Activated effector memory CD4-positive, alpha-beta T cell treated with anti-CD3 and anti-CD28 coated beads, Interleukin-2, amount 50 U/mL, for 16 hours (primary cell): Measurements from ENCODE around the gene HCN1.

Source experiments
- DNase-seq: peaks from one replicate; pipeline ENCODE4 v3.0.0-alpha.2; 2020

The HCN1 gene

DNA sequence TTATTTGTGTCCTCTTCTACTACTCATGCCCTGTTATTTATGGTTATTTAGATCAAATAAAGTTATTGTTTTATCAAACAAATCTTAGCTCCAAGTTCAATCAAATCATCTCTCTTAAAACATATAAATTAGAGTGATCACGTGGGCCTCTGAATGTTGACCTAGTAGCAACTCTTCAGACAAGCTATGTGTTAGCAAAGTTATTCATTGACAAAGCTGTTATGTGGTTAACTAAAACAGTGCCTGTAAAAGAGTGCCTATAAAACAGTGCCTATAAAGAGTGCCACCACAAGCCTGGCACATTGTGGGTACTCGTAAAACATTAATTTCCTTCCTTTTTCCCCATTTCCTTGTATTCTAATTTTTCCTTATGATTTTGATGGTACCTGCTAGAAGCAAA, 421.9 kb downstream of the HCN1 start:
- DNase-seq, result no peak

DNA sequence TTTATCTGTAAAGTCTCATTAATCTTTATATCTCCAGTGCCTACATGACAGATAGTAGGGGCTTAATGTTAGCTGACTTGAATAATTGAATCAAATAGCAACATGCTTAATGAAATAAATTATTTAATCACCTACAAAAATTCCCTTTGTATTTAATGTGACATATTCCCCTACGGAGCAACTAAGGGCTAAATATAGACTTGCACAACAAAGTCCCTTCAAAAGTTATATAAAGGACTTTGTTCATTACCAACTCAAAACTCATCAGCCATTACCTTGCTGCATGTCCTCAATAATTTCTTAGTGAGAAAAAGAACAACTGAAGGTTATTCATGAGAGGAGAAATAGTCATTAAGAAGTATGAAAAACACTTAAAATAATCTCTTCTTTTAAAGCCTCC, 424.6 kb downstream of the HCN1 start:
- no peak for DNase-seq

DNA sequence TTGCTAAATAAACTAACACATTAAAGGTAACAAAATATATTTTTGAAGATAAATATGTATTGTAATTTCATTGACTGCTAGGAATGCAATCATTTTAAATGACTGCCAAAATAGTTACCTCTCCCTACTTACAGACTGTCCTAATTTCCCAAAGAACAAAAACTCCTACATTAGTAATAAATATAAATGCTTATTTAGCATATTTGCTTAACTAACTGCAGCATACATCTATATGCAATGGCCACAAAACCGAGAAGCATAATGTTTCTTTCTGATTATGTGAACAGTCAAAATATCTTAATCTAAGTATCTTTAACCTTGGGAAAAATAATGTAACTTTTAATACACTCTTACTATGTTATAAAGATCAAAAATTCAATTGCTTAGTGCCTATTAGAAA, 431.7 kb downstream of the HCN1 start:
- DNase-seq, result no peak

GRCh38 chr5:45262061-45262590, 434.1 kb downstream of the HCN1 start:
- no peak for DNase-seq

- no peak for DNase-seq
Observed at GRCh38 chr5:45261125-45261524, 435.1 kb downstream of the HCN1 start.

GRCh38 chr5:45260292-45260691, 435.9 kb downstream of the HCN1 start:
- no peak for DNase-seq

- DNase-seq, result no peak
Observed at GRCh38 chr5:45252978-45253377, 443.2 kb downstream of the HCN1 start.

- DNase-seq, result no peak
Observed at GRCh38 chr5:45252541-45252940, 443.6 kb downstream of the HCN1 start.

- no peak for DNase-seq
Observed at GRCh38 chr5:45225571-45226031, 470.6 kb downstream of the HCN1 start.

DNA sequence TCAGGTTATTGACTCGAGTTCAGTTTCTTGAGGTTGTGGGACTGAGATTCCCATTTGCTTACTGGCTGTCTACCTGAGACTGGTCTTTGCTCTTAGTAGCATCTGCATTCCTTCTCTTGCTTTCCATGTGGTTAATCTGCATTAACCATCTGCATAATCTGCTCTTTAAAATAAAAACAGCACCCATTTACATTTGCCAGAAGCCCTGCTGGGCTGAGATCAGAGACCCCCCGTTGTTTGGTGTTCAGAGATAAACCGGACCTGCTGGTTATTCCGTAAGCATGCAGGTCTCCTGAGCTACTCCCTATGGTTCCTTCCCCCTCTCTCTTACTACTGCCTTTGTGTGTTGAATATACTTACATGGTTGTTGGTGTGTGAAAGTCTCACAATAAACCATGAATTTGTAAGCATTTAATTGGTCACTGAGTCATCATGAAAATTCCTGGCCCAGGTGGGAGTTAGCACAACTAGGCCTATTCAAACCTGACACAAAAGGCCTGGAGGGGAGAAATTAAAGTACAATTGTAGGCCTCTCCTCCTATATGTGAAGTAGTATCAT, 490.7 kb downstream of the HCN1 start:
- DNase-seq, result no peak
